GM21381 (cell line): Measurements from ENCODE around the gene CDAN1.

Experiments
- ATAC-seq: cut with Tn5 transposase; IDR thresholded peaks from one replicate; pipeline ENCODE4 v1.9.1; 2021; ENCODE audit warnings: mild to moderate bottlenecking, moderate library complexity; ENCODE audit not compliant: unreplicated experiment

CDAN1 gene

GRCh38 chr15:42735382-42736165 is 1.4 kb downstream of the CDAN1 start:
- no peak for ATAC-seq

GRCh38 chr15:42734076-42734672 is 2.8 kb downstream of the CDAN1 start:
- ATAC-seq: no peak

- no peak for ATAC-seq
Observed at GRCh38 chr15:42733027-42733426, 3.9 kb downstream of the CDAN1 start.

- ATAC-seq: no peak
Observed at GRCh38 chr15:42732095-42732827, 4.7 kb downstream of the CDAN1 start.

DNA sequence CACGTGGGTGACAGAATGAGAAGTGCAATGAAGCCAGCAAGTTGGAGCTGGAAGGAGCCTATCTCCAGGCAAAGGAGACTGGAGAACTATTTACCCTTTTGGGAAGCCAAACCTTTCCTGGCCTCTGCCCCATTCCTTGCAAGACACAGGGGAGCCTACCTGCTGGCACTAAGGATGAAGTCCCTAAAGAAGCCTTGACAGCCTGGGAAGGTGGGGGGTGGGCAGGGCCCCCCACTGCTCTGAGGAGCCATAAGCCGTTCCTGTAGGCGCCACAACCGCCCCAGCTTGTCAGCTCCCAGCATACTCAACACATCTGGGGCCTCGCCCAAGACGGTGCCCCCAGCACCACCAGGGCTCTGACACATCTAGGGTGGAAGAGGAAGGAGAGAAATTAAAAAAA is 5.5 kb downstream of the CDAN1 start:
- no peak for ATAC-seq

DNA sequence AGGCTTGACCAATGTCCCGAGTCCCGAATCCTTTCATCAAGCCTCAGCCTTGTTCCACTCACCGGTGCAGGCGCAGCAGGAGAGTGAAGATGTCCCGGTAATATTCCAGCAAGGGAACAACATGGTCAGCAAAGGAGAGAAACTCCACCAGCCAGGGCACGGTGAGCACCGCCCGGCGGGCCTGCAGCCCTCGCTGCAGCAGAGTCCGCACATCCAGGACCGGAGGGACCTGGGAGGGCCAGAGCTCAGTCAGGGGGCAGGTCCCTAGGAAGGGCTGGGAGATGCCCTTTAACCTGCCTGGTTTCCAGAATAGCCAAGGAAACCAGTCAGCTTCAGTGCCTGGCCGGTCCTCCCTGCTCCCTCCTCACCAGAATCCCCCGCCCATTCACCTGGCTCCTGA is 6.4 kb downstream of the CDAN1 start:
- ATAC-seq: no peak

DNA sequence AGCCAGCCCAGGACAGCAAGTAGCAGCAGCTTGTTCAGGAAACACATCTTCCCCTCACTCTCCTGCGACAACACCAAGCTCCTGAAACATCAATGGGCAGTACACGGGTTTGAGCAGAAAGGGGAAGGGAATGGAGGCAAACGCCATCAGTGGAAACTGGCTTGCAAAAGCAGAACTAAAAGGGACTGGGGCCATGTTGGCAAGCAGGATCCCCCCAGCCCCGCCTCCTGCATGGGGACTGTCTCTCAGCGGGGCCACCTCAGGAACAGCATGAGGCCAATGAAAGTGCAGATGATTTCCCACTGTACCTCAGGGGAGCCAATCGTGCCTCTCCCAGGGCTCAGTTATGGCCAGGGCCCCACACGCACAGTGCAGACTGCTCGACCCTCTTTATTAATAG is 6.8 kb downstream of the CDAN1 start:
- no peak for ATAC-seq

DNA sequence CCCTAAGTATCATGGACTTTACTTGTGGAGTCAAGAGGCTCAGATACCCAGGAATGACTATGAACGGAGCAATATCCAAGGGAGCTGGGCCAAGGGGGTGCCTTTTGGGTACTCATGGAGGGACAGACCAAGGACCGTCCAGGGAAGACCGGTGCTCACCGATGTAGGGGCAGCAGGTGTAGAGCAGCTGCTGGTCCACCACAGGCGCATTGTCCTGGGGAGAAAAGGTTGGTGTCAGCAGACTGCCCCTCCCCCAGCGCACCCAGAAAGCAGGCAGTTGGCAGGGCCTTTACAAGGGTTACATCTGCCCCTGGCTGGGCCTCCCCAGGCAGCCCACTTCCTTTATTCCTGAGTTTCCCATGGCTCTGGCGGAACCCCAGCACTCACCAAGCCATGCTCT is 7.5 kb downstream of the CDAN1 start:
- ATAC-seq: no peak

DNA sequence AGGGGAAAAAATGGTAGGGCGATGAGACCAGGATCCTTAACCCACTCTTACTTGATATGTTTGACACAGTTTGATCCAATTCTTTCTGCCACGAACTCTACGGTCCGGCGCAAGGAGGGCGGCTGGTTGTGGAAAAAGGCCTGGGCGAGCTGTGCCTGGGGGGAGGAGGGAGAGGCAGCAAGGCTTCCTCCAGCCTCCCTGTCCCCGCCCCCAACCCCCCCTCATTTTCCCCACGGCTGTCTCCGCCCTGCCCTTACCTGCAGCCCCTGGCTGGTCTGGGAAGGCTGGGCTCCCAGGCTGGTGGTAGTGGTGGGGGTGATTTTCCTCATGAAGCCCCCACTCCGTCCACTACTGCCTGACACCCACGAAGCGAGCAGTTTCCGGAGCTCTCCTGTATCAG is 8.0 kb downstream of the CDAN1 start:
- no peak for ATAC-seq

GRCh38 chr15:42728560-42728959 is 8.4 kb downstream of the CDAN1 start:
- ATAC-seq: no peak

DNA sequence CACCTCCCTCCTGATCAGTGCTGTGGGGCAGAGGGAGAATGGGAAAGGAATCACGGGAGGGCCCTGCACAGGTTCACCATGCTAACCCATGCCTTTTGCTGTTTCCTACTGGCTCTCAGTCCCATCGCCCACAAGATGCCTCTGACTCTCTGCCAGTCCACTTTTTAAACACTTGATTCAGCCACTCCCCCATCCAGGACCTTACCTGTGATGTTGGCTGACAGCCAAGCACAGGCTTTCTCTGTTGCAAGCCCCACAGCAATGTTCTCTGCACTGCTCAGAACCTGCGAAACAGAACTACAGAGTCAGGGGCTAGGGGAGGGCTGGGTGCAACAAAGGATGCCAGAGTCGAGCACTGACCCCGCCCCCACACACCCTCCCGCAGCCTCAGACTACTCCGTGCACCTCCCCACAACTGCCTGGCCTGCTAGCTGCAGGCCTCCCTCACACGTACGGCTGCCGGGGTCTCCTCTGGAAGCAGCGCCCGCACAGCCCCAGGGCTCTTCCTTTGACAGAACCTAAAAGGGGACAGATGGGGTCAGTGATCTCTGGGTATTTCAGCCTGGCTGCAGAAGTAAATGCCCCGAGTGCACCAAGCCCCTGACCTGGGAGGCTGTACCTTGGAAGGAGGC is 9.1 kb downstream of the CDAN1 start:
- no peak for ATAC-seq

GRCh38 chr15:42726114-42726513 is 10.8 kb downstream of the CDAN1 start:
- no peak for ATAC-seq

DNA sequence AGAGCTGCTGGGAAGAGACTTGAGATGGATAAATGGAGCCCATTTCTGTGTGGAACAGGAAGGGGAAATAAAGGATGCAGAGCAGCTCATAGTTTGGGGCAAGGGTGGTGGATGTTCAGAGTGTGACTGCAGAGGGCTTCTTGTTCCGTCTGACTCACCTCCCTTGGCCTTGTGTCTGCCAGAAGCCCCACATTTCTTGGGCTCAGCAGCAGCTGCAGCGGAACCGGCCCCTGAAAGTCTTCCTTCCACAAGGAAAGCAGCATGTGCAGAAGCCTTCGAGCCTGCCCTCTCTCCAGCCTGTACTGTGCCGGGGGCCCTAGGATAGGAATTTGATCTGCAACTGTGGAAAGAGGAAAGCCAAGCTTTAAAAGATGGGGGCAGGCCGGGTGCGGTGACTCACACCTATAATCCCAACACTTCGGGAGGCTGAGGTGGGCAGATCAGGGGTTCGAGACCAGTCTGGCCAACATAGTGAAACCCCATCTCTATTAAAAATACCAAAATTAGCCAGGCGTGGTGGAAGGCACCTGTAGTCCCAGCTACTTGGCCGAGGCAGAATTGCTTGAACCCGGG is 11.5 kb downstream of the CDAN1 start:
- ATAC-seq: no peak

DNA sequence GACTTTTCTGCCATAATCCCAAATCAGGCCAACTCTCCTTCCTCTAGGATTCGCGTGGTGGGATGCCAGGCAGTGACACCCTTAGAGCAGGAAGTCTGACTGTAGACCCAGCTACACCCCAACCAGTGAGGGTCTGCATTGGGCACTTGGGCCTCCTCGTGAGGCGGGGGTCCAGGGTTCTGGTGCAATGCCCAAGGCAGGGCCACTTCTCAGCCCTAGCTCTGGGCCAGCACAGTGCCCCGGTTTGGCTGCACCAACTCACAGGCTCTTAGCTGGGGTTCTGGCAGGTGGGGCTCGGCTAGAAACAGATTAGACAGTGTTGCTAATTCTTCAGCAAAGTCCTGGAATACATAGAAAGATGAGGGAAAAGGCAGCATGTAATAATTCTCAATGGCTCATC is 12.7 kb downstream of the CDAN1 start:
- no peak for ATAC-seq

DNA sequence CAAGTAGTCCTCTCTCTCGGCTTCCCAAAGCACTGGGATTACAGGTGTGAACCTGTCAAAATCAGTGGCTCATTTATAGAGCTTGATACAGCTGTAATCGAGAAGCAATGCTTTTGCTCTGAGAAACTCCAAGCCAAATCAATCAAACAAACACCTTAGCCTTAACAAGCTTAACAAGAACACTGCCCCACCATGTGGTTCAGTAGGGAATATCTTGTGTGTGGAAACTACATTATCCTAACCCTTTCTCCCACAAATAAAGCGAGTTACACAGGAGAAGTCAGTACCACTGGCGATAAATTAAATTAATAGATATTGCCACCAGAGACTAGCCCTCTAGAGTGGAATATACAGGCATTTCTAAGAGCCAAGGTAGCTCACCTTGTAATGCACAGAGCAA is 13.9 kb downstream of the CDAN1 start:
- no peak for ATAC-seq

DNA sequence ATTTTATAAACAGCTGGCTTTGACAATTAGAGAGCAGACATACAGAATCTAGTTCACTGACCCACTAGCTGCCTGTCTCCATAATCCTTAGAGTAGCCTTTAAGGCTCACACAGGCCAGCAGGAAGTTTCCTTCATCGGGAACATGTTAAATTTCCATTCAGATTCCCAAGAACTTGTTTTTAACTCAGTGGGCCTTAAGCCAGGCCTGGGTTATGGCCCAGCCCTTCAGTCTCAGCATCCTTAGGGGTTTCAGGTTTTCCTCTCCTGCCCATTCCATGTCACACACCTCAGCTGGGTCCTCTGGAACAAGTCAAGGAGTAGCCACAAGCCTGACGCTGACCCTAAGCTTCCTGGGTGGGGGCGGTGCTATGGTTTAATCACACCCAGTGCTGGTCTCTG is 15.0 kb downstream of the CDAN1 start:
- no peak for ATAC-seq

- no peak for ATAC-seq
Observed at GRCh38 chr15:42721016-42721415, 15.9 kb downstream of the CDAN1 start.

DNA sequence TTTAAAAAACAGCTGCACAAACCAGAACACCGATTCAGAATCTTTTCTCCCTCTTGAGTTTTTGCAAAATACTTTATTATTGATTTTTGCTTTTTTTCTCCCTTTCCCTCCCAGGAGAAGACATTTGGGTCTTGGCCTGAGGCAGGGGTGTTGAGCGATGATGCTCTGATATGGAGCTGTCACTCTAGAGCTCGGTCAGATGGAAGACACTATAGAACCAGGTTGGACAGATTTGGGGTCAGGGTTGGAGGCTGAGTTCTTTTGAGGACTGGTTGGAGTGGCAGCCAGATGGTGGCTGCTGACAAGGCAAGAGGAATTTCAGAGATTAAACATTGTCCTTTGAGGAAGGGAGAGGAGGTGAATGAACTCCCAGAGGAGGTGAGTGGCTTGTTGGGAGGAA is 16.9 kb downstream of the CDAN1 start:
- no peak for ATAC-seq

DNA sequence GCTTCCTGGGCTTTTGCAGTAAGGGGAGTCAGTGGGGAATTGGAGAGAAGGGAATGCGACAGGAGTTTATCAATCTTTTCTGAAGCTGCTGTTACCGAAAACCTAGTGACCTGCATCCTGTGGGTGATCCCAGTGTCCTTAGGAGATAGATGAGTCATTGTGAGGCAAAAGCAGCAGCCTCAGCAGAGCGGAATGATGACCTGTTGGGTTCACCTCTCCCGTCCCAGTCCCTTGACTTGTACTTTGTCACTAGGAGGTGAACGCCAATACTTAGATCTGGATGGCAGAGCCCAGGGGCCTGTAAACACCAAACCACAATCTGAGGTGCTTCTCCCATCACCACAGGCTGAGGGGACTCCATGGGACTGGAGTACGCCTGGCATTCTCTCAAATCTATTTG is 17.9 kb downstream of the CDAN1 start:
- no peak for ATAC-seq

DNA sequence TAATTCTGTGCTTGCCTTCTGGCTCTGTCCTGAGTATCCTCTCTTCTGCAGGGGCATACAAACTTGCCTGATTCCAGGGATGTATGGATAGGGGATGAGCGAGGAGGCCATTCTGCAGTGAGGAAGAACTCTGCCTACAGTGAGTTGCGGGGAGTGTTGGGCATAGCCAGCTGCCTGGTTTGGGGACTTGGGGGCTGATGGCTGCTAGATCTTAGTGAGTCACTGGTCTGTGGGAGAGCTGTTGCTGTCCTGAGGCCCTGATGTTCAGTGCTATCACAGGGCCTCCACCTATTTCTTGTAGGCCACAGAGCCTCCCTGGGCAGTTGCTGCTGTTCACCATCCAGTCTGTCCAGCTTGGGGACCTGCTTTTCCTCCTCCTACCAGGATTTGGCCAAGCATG is 20.3 kb downstream of the CDAN1 start:
- ATAC-seq: no peak

GRCh38 chr15:42716125-42716524 is 20.8 kb downstream of the CDAN1 start:
- no peak for ATAC-seq
